Hepatocyte (in vitro differentiated cells): ENCODE measurements around the gene TDRD1. TPM values are rescaled to one million over a fixed set of nuclear protein-coding genes. Genes with fewer than 3 reads are reported as not detected.

Source experiments
- DNase-seq: peaks from one replicate; pipeline ENCODE4 v3.0.0-alpha.2; 2016; ENCODE audit warnings: low spot score
- H2AFZ ChIP-seq: fragments of 200-600 bp; sonication (generic); 2 replicates; pipeline ENCODE4 v1.6.0; 2016; ENCODE audit warnings: antibody characterized with exemption, mild to moderate bottlenecking
- H3K27ac ChIP-seq: fragments of 200-600 bp; sonication (generic); 2 replicates; pipeline ENCODE4 v1.5.1; 2016; ENCODE audit warnings: mild to moderate bottlenecking
- H3K27me3 ChIP-seq: fragments of 200-600 bp; sonication (generic); 2 replicates; pipeline ENCODE4 v1.6.1; 2016
- H3K36me3 ChIP-seq: fragments of 200-600 bp; sonication (generic); replicated peaks from 2 replicates; pipeline ENCODE4 v1.5.1; 2016; ENCODE audit warnings: low read depth; ENCODE audit not compliant: insufficient read depth
- H3K4me1 ChIP-seq: fragments of 200-600 bp; sonication (generic); 2 replicates; pipeline ENCODE4 v1.5.1; 2016; ENCODE audit warnings: mild to moderate bottlenecking, moderate library complexity; ENCODE audit not compliant: insufficient read depth
- H3K4me2 ChIP-seq: fragments of 200-600 bp; sonication (generic); 2 replicates; pipeline ENCODE4 v1.6.0; 2016
- H3K4me3 ChIP-seq: fragments of 200-600 bp; sonication (generic); 2 replicates; pipeline ENCODE4 v1.5.1; 2016; ENCODE audit warnings: mild to moderate bottlenecking
- H3K79me2 ChIP-seq: fragments of 200-600 bp; sonication (generic); 2 replicates; pipeline ENCODE4 v1.6.0; 2017; ENCODE audit warnings: mild to moderate bottlenecking
- H3K9me2 ChIP-seq: fragments of 200-600 bp; sonication (generic); replicated peaks from 2 replicates; pipeline ENCODE4 v1.6.0; 2017; ENCODE audit warnings: mild to moderate bottlenecking; ENCODE audit not compliant: insufficient read depth
- H3K9me3 ChIP-seq: fragments of 200-600 bp; sonication (generic); 2 replicates; pipeline ENCODE4 v1.5.1; 2016; ENCODE audit warnings: low read depth, mild to moderate bottlenecking
- H4K20me1 ChIP-seq: fragments of 200-600 bp; sonication (generic); 2 replicates; pipeline ENCODE4 v1.6.0; 2016; ENCODE audit warnings: mild to moderate bottlenecking; ENCODE audit not compliant: insufficient read depth, poor library complexity, severe bottlenecking
- EZH2 ChIP-seq: fragments of 200-600 bp; sonication (generic); IDR thresholded peaks from 2 replicates; pipeline ENCODE4 v1.6.1; 2016; ENCODE audit warnings: antibody characterized with exemption, mild to moderate bottlenecking, borderline replicate concordance
- EZH2phosphoT487 ChIP-seq: fragments of 200-600 bp; sonication (generic); IDR thresholded peaks from one replicate; pipeline ENCODE4 v1.6.1; 2018; ENCODE audit warnings: antibody characterized with exemption, mild to moderate bottlenecking, low read depth, moderate library complexity; ENCODE audit not compliant: unreplicated experiment, severe bottlenecking
- WGBS: methylation state at CpG from one replicate; pipeline ENCODE4 v1.1.6; 2016; ENCODE audit warnings: low lambda C conversion rate; ENCODE audit errors: missing lambda C conversion rate; 5-methylcytosine and 5-hydroxymethylcytosine counted together
- polyA plus RNA-seq: library from polyadenylated mRNA; unstranded; fragments of >200 nt; fragmentation: Nextera tagmentation; extraction: Ambion mirVana; gene quantifications from 2 replicates; pipeline ENCODE4 v1.2.1, GENCODE V29; 2016
- total RNA-seq: library from RNA; depleted of rRNA; stranded (reverse); fragments of >200 nt; gene quantifications from 2 replicates; pipeline ENCODE4 v1.2.3, GENCODE V29; 2014
- TF ChIP-seq, protein P1 (sequence below): fragments of 200-600 bp; sonication (generic); IDR thresholded peaks from 2 replicates; pipeline ENCODE4 v1.5.1; 2016; ENCODE audit warnings: antibody characterized with exemption, mild to moderate bottlenecking; ENCODE audit not compliant: poor library complexity

TDRD1 gene
- total and polyA plus RNA-seq, 2 experiments from 2014 or later: not detected

GRCh38 chr10:114232561-114233176, 53.5 kb downstream of the TDRD1 start:
- Histone ChIP-seq H3K4me3 (no peak overlapping the region), H3K27me3 (peaks cover 22% of the 10 kb centered on the region), H3K4me1 (no peaks in the 10 kb centered on the region), H3K27ac (no peak overlapping the region), H2AFZ (no peak overlapping the region), H3K9me3 (no peaks in the 10 kb centered on the region), H3K9me2 (no peaks in the 10 kb centered on the region), H3K4me2 (no peak overlapping the region), H3K36me3 (no peaks in the 10 kb centered on the region), H3K79me2 (no peaks in the 10 kb centered on the region), H4K20me1 (no peaks in the 10 kb centered on the region)
- TF ChIP-seq EZH2phosphoT487 (no peak), EZH2 (no peak)
- TF ChIP-seq, protein P1, sequence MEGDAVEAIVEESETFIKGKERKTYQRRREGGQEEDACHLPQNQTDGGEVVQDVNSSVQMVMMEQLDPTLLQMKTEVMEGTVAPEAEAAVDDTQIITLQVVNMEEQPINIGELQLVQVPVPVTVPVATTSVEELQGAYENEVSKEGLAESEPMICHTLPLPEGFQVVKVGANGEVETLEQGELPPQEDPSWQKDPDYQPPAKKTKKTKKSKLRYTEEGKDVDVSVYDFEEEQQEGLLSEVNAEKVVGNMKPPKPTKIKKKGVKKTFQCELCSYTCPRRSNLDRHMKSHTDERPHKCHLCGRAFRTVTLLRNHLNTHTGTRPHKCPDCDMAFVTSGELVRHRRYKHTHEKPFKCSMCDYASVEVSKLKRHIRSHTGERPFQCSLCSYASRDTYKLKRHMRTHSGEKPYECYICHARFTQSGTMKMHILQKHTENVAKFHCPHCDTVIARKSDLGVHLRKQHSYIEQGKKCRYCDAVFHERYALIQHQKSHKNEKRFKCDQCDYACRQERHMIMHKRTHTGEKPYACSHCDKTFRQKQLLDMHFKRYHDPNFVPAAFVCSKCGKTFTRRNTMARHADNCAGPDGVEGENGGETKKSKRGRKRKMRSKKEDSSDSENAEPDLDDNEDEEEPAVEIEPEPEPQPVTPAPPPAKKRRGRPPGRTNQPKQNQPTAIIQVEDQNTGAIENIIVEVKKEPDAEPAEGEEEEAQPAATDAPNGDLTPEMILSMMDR: no peak
- DNase-seq: no peak
- 83% methylated on average over 4 of the region's 4 CpGs for WGBS

GRCh38 chr10:114233482-114233881, 54.3 kb downstream of the TDRD1 start:
- no peak overlapping the region for H3K4me3 ChIP-seq
- no peak overlapping the region for H3K4me2 ChIP-seq

DNA sequence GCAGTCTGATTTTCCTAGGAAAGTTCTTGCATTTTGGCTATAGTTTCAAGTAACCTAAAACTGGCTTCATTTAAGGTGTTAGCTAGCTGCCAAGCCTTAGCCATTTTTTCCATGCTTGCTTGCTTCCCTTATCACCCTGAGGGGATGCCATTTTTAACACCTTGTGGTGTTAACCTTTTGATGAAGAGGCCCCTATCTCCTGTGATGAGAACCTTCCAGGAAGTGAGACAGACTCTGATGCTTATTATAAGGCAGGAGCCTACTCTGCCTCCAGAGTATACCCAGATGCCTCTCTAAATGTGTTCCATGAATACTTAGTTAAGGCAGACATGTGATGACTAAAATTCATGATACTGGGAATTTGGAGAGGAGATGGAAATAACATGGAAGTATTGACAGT, 55.0 kb downstream of the TDRD1 start:
- Histone ChIP-seq H3K9me3 (no peaks in the 10 kb centered on the region), H3K4me2 (no peak overlapping the region), H3K4me3 (no peak overlapping the region), H3K27ac (no peak overlapping the region), H3K79me2 (no peaks in the 10 kb centered on the region), H2AFZ (no peak overlapping the region), H4K20me1 (no peaks in the 10 kb centered on the region), H3K36me3 (no peaks in the 10 kb centered on the region), H3K4me1 (no peaks in the 10 kb centered on the region), H3K27me3 (peaks cover 35% of the 10 kb centered on the region), H3K9me2 (no peaks in the 10 kb centered on the region)
- no peak for DNase-seq
- TF ChIP-seq EZH2: no peak
- TF ChIP-seq, protein P1: no peak
- no peak for TF ChIP-seq EZH2phosphoT487

More at GRCh38 chr10:114233482-114233881, 54.3 kb downstream of the TDRD1 start:
- Histone ChIP-seq H3K79me2 (no peaks in the 10 kb centered on the region), H2AFZ (no peak overlapping the region), H3K36me3 (no peaks in the 10 kb centered on the region), H3K27ac (no peak overlapping the region), H3K9me2 (no peaks in the 10 kb centered on the region), H4K20me1 (no peaks in the 10 kb centered on the region), H3K27me3 (peaks cover 29% of the 10 kb centered on the region), H3K9me3 (no peaks in the 10 kb centered on the region), H3K4me1 (no peaks in the 10 kb centered on the region)
- 76% methylated on average over 6 of the region's 6 CpGs for WGBS
- no peak for DNase-seq
- TF ChIP-seq EZH2phosphoT487: no peak
- TF ChIP-seq, protein P1: no peak
- no peak for TF ChIP-seq EZH2
